Panc1 (cell line): ENCODE data around the gene FBXL19. TPM values are rescaled to one million over a fixed set of nuclear protein-coding genes. Genes with fewer than 3 reads are reported as not detected.

ENCODE experiments used
- ATAC-seq: fragments of 200-7000 bp; cut with Tn5 transposase; 2 replicates; pipeline ENCODE4 v1.9.1; 2020; ENCODE audit warnings: mild to moderate bottlenecking, moderate library complexity
- BruUV-seq: library from RNA; stranded (reverse); fragments of 400-500 nt; replicated peaks from 2 replicates; lab custom pipeline; 2021; lab: Mats Ljungman, UMichigan
- CTCF ChIA-PET: fragments of 300-600 bp; sonication (Branson Sonifier 250); formaldehyde crosslinking; loops from one replicate; lab custom pipeline; 2022; ENCODE audit warnings: antibody characterized with exemption; lab: Charles Lee
- POLR2A ChIA-PET: fragments of 300-600 bp; sonication (Branson Sonifier 250); formaldehyde crosslinking; loops from one replicate; lab custom pipeline; 2022; ENCODE audit warnings: antibody characterized with exemption; lab: Charles Lee
- DNase-seq: peaks from one replicate; pipeline ENCODE4 v3.0.0-alpha.2; 2010; ENCODE audit warnings: low read depth, low spot score
- H3K27ac ChIP-seq: 2 replicates; pipeline ENCODE4 v1.5.1; 2011; ENCODE audit warnings: mild to moderate bottlenecking, low read length, inconsistent platforms
- H3K27me3 ChIP-seq: fragments of 200-500 bp; sonication (Bioruptor generic); 2 replicates; pipeline ENCODE4 v1.6.0; 2014; ENCODE audit warnings: low read length, inconsistent platforms; ENCODE audit not compliant: control insufficient read depth, insufficient read depth
- H3K36me3 ChIP-seq: fragments of 200-500 bp; sonication (Bioruptor generic); 2 replicates; pipeline ENCODE4 v1.5.1; 2014; ENCODE audit warnings: inconsistent platforms, mild to moderate bottlenecking, low read length, moderate library complexity; ENCODE audit not compliant: control insufficient read depth, insufficient read depth
- H3K4me1 ChIP-seq: 2 replicates; pipeline ENCODE4 v1.5.1; 2011; ENCODE audit warnings: inconsistent platforms, mild to moderate bottlenecking, low read length, moderate library complexity; ENCODE audit not compliant: control insufficient read depth, insufficient read depth
- H3K4me3 ChIP-seq, 2 experiments: 2 replicates each; pipeline ENCODE4 v1.5.1; 2011 to 2012; ENCODE audit warnings: low read depth in 2 of 2, low read length in 2 of 2, mild to moderate bottlenecking in 2 of 2, inconsistent platforms in 1 of 2, moderate library complexity in 1 of 2
- H3K9me3 ChIP-seq: fragments of 200-500 bp; sonication (Bioruptor generic); 2 replicates; pipeline ENCODE4 v1.5.1; 2014; ENCODE audit warnings: low read depth, mild to moderate bottlenecking, inconsistent platforms, low read length, moderate library complexity; ENCODE audit not compliant: control insufficient read depth, insufficient read depth
- POLR2AphosphoS5 ChIP-seq: IDR thresholded peaks from 2 replicates; pipeline ENCODE4 v1.6.1; 2012; ENCODE audit warnings: mild to moderate bottlenecking, low read depth, low read length, moderate library complexity
- REST ChIP-seq, 2 experiments: IDR thresholded peaks; 2 replicates each; pipeline ENCODE4 v1.6.1; 2011 to 2012; ENCODE audit warnings: low read depth in 2 of 2, control low read depth in 1 of 2, low read length in 1 of 2, mild to moderate bottlenecking in 1 of 2, moderate library complexity in 1 of 2; ENCODE audit not compliant: insufficient read depth in 1 of 2
- SIN3A ChIP-seq: IDR thresholded peaks from 2 replicates; pipeline ENCODE4 v1.6.1; 2012; ENCODE audit warnings: low read depth, mild to moderate bottlenecking, low read length, moderate library complexity, borderline replicate concordance; ENCODE audit not compliant: insufficient read depth
- TCF7L2 ChIP-seq: IDR thresholded peaks from 2 replicates; pipeline ENCODE4 v1.6.1; 2011; ENCODE audit warnings: mild to moderate bottlenecking, low read depth, low read length, inconsistent platforms
- in situ Hi-C: cut with HindIII; loops from 2 replicates; pipeline ENCODE4 v1.10.0; 2016; ENCODE audit warnings: low sequenced_read_pairs, low pct_unique_long_range_greater_than_20kb
- intact Hi-C: fragments of 100-400 bp; cut with micrococcal nuclease; formaldehyde crosslinking; loops from one replicate; pipeline ENCODE4 v1.10.0; 2022; ENCODE audit not compliant: unreplicated experiment
- microRNA-seq: library from miRNA; unstranded; fragments of <30 nt; microRNA quantifications from one replicate; pipeline ENCODE4 v1.1.0, GENCODE V29; 2020; ENCODE audit not compliant: unreplicated experiment
- total RNA-seq: library from RNA; stranded (reverse); gene quantifications from one replicate; pipeline ENCODE4 v1.2.1, GENCODE V29; 2021; ENCODE audit not compliant: unreplicated experiment
- TF ChIP-seq, protein P1 (sequence below): fragments of 450-650 bp; IDR thresholded peaks from 2 replicates; pipeline ENCODE4 v1.5.1; 2017; ENCODE audit warnings: mild to moderate bottlenecking

Gene FBXL19
- total RNA-seq, 1 experiment from 2014 or later = 52.3 TPM

DNA sequence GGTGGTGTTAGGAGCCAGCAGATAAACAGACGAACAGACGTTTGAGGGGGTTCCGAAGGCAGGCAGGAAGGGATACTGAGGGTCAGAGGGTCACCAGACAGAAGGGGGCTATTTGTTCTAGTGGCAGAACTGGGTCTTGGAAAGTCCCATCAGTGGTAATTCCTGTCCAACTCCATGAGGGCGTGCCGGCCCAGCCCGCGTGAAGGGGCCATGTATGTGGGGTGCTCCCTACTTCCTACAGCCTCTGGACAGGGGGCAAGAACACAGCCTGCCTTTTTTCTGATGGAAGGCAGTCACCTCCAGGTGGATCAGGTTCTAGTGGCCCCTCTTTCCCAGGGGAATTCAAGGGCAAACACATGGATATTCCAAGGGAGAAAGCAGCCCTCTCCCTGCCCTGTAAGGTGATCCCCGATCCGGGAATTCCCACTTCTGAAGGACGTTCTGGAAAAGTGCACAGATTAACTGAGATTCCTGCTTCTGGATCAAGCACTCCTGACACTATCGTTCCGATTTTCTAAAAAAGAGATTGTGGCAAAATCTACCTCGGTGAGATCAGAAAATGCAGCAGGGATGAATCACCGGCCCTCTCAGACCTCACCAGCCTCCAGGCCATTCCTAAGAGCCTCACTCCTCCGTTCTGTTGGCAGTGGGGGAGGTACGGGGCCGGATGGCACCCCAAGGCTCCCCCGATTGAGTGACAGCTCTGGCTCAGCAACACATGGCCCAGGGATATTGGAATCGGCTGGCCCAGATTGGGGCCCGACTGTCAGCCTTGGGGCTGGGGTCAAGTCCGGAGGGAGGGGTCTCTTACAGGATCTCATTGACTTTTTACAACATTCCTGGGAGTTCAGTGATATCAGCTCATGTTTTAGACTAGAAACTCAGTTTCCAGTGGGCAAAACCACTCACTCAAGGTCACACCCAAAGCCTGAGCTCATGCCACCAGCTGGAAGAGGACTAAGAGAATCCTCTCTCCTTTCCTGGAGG lies 74.6 kb downstream of the FBXL19 start:
- ATAC-seq (peak; percentile 52), DNase-seq (no peak)
- intact Hi-C loops = loop anchor here (1.0 to 10.0 kb wide), 2 partner anchors 29 to 447 kb away; partner anchors contain the start of gene ZNF843
- peaks cover 32% of the 10 kb centered on the region for H3K4me1 ChIP-seq
- TF ChIP-seq POLR2AphosphoS5 (no peak), TCF7L2 (peak; percentile 62; the same call in 1 of the 2 replicates), SIN3A (no peak), REST (IDR thresholded peaks at IDR 0.05; ENCODE audit: insufficient read depth in 1 of 2, low read depth in 2 of 2, low read length in 1 of 2) (no peak)
- TF ChIP-seq, protein P1, sequence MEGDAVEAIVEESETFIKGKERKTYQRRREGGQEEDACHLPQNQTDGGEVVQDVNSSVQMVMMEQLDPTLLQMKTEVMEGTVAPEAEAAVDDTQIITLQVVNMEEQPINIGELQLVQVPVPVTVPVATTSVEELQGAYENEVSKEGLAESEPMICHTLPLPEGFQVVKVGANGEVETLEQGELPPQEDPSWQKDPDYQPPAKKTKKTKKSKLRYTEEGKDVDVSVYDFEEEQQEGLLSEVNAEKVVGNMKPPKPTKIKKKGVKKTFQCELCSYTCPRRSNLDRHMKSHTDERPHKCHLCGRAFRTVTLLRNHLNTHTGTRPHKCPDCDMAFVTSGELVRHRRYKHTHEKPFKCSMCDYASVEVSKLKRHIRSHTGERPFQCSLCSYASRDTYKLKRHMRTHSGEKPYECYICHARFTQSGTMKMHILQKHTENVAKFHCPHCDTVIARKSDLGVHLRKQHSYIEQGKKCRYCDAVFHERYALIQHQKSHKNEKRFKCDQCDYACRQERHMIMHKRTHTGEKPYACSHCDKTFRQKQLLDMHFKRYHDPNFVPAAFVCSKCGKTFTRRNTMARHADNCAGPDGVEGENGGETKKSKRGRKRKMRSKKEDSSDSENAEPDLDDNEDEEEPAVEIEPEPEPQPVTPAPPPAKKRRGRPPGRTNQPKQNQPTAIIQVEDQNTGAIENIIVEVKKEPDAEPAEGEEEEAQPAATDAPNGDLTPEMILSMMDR = no peak
- no peaks in the 10 kb centered on the region for H3K9me3 ChIP-seq
- peak overlapping the region; percentile 54 to 79 for H3K4me3 ChIP-seq
- BruUV-seq = TSS peak; percentile 76
- in situ Hi-C loops = no loop called here
- ChIA-PET CTCF (interaction anchor here (0.6 to 1.3 kb wide), 3 partner anchors 13 to 93 kb away, joined by 3 to 8 read pairs (median 3); no protein-coding TSS in a partner anchor), POLR2A (interaction anchor here (0.6 kb wide), 3 partner anchors 38 to 457 kb away, joined by 5 to 7 read pairs (median 7); no protein-coding TSS in a partner anchor)
- H3K36me3 ChIP-seq = no peaks in the 10 kb centered on the region
- H3K27me3 ChIP-seq = no peaks in the 10 kb centered on the region
- peak overlapping the region; percentile 77 for H3K27ac ChIP-seq

Small RNA genes within 50 kb of the gene (microRNA-seq; reads per million reads assigned to microRNA genes)
- not detected for gene MIR4519
- gene MIR762 = 0.95 reads per million

Other genes with a start within 250 kb of the FBXL19 start
- 73.6 TPM for gene SRCAP, start 224.4 kb upstream of the FBXL19 start, total RNA-seq
- 43.1 TPM for gene PHKG2, start 175.1 kb upstream of the FBXL19 start, total RNA-seq
- gene CFAP119, start 161.5 kb upstream of the FBXL19 start, total RNA-seq = 21.0 TPM
- 114 TPM for gene RNF40, start 161.2 kb upstream of the FBXL19 start, total RNA-seq
- 19.2 TPM for gene ZNF629, start 136.4 kb upstream of the FBXL19 start, total RNA-seq
- 45.8 TPM for gene BCL7C, start 29.5 kb upstream of the FBXL19 start, total RNA-seq
- 2.9 TPM for gene CTF1, start 27.0 kb upstream of the FBXL19 start, total RNA-seq
- 26.9 TPM for gene ORAI3, start 25.5 kb downstream of the FBXL19 start, total RNA-seq
- gene SETD1A, start 34.2 kb downstream of the FBXL19 start, total RNA-seq = 38.7 TPM
- 5.4 TPM for gene HSD3B7, start 61.6 kb downstream of the FBXL19 start, total RNA-seq
- 3.7 TPM for gene STX1B, start 87.1 kb downstream of the FBXL19 start, total RNA-seq
- 65.2 TPM for gene STX4, start 110.0 kb downstream of the FBXL19 start, total RNA-seq
- gene ZNF668, start 150.7 kb downstream of the FBXL19 start, total RNA-seq = 21.5 TPM
- 26.8 TPM for gene ZNF646, start 150.8 kb downstream of the FBXL19 start, total RNA-seq
- gene PRSS53, start 165.4 kb downstream of the FBXL19 start, total RNA-seq = 3.4 TPM
- 109 TPM for gene VKORC1, start 171.2 kb downstream of the FBXL19 start, total RNA-seq
- gene BCKDK, start 184.8 kb downstream of the FBXL19 start, total RNA-seq = 60.4 TPM
- 48.3 TPM for gene KAT8, start 194.1 kb downstream of the FBXL19 start, total RNA-seq
- gene PRSS8, start 212.2 kb downstream of the FBXL19 start, total RNA-seq = 0.15 TPM
- 0.23 TPM for gene PRSS36, start 226.5 kb downstream of the FBXL19 start, total RNA-seq